NAMALWA (cell line): ENCODE data around the gene TEX19.

Experiments used
- DNase-seq: peaks from one replicate; pipeline ENCODE4 v3.0.0-alpha.2; 2015; ENCODE audit warnings: low spot score

TEX19 gene, protein sequence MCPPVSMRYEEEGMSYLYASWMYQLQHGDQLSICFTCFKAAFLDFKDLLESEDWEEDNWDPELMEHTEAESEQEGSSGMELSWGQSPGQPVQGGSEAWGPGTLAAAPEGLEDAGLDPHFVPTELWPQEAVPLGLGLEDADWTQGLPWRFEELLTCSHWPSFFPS

DNA sequence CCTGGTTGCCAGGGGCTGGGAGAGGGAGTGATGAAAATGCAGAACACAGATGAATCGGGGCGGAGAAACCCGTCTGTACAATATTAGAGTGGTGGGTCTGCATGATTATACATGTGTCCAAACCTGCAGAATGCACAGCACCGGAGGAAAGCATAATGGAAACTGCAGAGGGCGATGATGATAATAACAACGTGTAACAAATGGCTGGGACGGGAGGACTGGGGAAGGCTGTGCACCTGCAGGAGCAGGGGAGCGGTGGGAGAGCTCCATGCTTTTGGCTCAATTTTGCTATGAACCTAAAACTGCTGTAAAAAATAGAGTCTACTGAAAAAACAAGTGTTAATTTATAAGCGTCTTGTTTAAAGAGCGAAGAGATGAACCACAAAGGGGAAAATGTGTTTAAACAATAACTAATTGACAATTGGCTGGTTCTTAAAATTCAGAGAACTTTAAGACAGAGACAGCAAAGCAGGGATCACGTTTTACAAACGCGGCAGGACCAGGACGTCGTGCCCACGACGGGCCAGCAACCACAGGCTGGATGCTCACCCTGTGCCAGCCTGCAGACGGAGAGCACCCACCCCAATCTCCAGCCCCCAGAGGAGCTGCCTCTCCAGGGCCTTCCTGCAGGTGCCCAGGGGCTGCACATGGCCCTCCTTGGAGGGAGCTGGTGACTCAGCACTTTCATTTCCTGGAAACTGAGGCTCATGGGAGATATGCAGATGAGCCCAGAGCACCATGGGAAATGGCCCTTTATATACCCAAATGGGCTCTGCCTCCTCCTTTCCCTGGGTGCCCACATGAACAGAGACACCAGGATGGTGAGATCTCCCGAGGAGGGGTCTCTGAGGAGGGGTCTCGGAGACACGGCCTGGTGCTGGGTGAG is at the start of gene TEX19:
TSS of gene TEX19 (plus strand) at position 783 of the 886 bp plus-strand sequence. CDS start 2,904 bp downstream, outside the sequence.
- peak; percentile 90 for DNase-seq

GRCh38 chr17:82309656-82310570 is 49.1 kb upstream of the TEX19 start:
- no peak for DNase-seq

DNA sequence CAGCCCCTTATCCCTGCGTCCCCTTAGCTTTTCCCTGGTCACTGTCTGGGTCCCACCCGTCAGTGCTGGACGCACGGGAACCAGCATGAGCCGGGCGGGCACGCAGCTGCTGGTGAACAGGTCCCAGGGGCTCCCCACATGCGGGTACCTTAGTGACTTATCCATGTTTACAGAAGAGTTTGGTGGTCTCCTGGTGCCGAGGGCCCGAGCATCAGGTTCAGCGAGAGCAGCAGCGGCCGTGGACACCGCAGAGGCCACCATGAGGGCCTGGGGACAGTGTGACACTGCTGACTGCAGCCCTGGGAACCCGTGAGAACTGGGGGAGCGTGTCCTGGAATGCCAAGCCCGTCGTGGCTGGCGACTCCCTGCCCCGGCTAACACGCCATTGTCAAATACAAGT is 48.2 kb upstream of the TEX19 start:
- no peak for DNase-seq

DNA sequence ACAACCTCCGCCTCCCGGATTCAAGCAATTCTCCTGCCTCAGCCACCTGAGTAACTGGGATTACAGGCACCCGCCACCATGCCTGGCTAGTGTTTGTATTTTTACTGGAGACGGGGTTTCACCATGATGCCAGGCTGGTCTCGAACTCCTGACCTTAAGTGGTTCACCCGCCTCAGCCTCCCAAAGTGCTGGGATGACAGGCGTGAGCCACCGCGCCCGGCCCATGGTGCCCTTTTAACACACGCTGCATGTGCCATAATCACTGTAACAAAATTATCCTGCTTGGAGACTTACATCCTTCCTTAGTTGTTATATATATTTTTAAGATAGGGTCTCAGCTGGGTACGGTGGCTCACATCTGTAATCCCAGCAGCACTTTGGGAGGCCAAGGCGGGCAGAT is 47.1 kb upstream of the TEX19 start:
- DNase-seq: no peak

GRCh38 chr17:82313195-82314011 is 45.6 kb upstream of the TEX19 start:
- DNase-seq: no peak

GRCh38 chr17:82314012-82314726 is 44.9 kb upstream of the TEX19 start:
- no peak for DNase-seq

DNA sequence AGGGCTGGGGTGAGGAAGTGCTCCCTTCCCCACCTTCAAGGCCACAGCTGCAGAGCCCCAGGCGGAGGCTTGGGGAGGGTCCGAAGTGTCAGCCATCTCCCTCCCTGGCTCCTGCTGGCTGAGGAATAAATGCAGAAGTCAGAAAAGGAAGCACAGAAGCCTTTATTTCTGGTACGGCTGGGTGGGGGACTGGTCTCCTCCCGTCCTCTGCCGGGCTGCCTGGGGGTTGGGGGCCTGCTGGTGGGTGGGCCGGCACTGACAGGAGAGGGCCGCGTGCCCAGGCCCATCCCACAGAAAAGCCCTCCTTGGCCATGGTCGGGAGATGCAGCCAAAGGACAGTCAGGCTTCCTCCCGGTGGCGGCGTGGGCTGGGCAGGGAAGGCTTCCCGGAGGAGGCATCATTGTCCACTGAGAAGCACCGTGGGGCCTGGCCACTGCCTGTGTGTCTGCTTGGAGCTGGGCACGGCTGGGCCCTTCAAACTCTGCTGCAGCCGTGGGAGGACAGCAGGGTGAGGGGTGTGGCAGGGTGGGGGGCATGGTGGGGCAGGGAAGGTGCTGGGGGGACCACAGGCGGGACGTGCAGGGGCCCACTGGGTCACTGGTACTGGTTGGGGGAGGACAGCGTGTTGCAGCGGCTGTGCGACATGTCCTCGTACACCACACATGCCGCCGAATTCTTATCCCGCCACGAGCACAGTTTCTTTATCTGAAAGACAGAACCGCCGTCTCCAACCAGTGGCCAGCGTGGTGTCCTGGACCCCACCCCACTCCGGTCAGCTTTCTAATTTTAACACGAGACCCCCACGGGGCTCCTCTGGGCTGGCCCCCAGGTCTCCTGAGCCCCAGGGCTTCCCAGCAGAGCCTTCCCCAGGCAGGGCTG is 44.1 kb upstream of the TEX19 start:
- no peak for DNase-seq

GRCh38 chr17:82315703-82316358 is 43.2 kb upstream of the TEX19 start:
- DNase-seq: no peak

- no peak for DNase-seq
Measured at GRCh38 chr17:82316651-82317393, 42.2 kb upstream of the TEX19 start.

- no peak for DNase-seq
Measured at GRCh38 chr17:82317394-82318168, 41.5 kb upstream of the TEX19 start, which contains the start of gene CD7. Gene CD7, minus strand, starts transcription at chr17:82317608. Its CDS starts 113 bp downstream, at chr17:82317495.

DNA sequence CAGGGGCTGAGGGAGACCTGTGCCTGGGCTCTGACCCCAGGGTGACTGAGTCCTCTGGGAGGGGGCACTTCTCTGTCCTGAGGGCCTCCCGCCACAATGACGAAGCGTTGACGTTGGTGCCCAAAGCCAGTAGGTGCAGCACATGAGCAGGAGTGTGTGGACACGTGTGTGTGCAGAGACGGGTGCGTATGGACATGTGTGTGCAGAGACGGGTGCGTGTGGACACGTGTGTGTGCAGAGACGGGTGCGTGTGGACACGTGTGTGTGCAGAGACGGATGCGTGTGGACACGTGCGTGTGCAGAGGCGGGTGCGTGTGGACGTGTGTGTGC is 40.9 kb upstream of the TEX19 start:
- no peak for DNase-seq

- no peak for DNase-seq
Measured at GRCh38 chr17:82318772-82319606, 40.1 kb upstream of the TEX19 start.

GRCh38 chr17:82319619-82320062 is 39.4 kb upstream of the TEX19 start:
- no peak for DNase-seq

DNA sequence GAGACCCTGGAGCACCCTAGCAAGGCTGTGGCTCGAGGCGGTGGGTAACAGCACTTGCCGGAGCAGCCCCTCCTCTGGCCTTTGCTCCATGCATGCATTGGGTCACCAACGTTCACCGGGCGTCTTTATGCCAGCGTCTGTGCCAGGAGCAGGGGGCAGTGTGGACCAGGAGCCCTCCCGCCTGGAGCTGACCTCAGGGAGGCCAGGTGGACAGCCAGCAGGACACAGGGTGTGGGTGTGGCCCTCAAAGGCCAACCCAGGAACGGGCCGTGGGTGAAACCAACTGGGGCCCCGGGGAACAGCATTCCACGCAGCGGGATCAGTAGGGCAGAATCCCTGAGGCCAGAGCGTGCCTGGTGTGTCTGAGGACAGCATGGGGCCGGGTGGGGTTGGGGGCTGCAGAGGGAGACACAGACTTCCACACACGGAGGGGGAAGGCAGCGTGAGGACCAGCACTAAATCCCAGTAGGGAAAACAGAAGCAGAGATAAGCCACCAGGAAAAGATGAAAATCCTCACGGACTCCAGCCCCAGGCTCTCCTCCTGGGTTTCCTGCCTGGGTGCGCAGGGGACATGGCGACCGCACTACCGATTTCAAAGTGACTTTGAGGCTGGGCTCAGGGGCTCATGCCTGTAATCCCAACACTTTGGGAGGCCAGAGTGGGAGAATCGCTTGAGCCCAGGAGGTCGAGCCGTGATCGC is 38.8 kb upstream of the TEX19 start:
- DNase-seq: no peak

DNA sequence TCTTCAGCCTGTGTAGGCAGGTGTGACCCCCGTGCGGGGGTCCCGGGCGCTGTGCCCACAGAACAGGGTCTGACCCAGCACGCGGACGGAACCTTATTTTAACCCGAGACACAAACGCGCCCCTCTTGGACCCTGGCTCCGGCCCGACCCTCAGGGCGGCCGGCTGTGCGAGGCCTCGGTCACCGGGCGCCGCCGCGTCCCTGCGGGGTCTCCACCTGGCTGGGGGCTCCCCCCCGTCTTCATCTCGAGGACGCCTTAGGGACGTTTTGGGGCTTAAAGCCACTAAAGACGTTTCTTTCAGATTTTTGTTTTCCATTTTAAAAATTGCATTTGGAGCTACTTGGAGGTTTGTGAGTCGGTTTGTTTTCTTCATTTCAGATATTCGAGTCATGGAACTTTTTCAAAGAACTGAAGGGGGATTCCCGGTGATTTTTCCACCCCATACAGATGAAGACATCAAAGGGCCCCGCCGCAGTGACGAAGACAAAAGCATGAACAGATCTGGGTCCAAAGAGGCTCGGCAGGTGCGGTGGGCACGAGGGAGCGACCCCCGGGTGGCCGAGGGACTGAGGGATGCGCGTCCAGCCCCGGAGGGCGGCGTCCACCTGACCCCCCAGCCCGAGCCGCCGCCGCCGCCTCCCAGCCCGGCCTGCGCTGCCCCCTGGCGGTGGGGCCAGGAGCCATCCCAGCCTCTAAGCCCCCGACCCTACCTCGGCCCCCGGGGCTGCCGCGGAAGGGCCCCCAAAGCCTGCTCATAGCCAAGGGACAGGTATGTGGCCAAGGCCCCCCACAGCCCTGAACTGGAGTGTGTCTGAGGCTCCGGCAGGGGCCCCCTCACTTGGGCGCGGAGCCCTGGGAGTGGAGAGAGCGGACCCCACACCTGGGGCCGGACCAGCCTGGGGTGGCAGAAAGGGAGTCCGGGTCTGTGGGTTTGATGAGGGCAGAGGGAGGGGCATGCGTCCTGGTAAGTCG is 37.8 kb upstream of the TEX19 start:
- peak; percentile 50 for DNase-seq
